ENCODE data around the gene SESN1.

Gene SESN1

DNA sequence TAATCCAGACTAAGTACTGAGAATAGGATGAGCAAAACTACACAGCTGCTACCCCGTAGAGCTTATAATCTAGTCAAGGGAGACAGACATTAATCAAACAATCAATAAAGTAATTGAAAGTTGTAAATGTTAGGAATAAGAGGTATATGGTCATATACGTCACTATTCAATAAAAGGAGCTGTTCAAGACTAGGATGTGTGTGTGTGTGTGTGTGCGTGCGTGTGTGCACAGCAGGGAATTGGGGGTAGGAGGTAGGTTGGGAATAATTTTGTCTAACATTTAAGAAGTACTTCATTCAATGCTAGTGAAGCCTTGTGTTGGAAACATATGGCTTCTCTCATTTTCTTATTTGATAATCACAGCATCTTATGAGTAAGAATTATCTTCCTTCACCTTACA lies 41.8 kb downstream of the SESN1 start:
- no peak overlapping the region for H3K4me2 ChIP-seq (ENCODE audit: low read length)
- peaks cover 53% of the 10 kb centered on the region for H3K79me2 ChIP-seq
- no peaks in the 10 kb centered on the region for H3K27me3 ChIP-seq (ENCODE audit: control insufficient read depth, insufficient read depth, low read length)
- no peak overlapping the region for H3K4me3 ChIP-seq (ENCODE audit: low read depth, low read length)
- H3K27ac ChIP-seq, result no peak overlapping the region
- no peaks in the 10 kb centered on the region for H3K36me3 ChIP-seq (ENCODE audit: control insufficient read depth, insufficient read depth, low read length)
- H3K9ac ChIP-seq, result no peak overlapping the region
- no peaks in the 10 kb centered on the region for H3K9me3 ChIP-seq (ENCODE audit: control insufficient read depth, low read length)
- TF ChIP-seq, protein P1, sequence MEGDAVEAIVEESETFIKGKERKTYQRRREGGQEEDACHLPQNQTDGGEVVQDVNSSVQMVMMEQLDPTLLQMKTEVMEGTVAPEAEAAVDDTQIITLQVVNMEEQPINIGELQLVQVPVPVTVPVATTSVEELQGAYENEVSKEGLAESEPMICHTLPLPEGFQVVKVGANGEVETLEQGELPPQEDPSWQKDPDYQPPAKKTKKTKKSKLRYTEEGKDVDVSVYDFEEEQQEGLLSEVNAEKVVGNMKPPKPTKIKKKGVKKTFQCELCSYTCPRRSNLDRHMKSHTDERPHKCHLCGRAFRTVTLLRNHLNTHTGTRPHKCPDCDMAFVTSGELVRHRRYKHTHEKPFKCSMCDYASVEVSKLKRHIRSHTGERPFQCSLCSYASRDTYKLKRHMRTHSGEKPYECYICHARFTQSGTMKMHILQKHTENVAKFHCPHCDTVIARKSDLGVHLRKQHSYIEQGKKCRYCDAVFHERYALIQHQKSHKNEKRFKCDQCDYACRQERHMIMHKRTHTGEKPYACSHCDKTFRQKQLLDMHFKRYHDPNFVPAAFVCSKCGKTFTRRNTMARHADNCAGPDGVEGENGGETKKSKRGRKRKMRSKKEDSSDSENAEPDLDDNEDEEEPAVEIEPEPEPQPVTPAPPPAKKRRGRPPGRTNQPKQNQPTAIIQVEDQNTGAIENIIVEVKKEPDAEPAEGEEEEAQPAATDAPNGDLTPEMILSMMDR (IDR thresholded peaks at IDR 0.05), result no peak
- no peak overlapping the region for H2AFZ ChIP-seq
- H3K4me1 ChIP-seq, result peaks cover 18% of the 10 kb centered on the region

DNA sequence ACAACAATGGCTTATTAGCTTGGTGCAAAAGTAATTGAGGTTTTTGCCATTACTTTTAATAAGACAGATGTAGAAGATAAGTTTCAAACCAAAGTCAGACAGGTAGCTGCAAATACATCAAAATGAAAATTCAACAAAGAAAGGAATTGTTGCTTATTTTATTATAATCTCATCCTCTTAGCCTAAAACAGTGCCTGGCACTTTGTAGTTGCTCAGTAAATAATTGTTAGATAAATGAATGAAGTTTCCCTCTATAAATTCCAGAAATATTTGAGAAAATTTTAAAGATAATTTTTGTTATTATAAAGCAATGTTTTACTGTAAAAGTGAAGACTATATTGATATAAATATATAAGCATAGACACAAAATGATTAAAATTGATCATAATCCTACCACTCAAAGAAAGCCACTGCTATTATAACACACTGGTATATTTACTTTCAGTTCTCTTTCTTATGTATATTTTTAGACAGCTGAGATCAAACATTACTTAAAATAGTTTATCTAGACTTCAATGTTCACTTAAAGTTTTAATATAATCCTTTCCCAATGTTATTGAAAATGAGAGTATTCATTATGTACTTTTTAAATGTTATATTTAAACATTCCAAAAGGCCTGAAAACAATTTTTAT lies 42.5 kb downstream of the SESN1 start:
- Histone ChIP-seq H3K4me3 (ENCODE audit: low read depth, low read length) (no peak overlapping the region), H3K9ac (no peak overlapping the region), H2AFZ (peak overlapping the region; percentile 18), H3K27ac (peak overlapping the region; percentile 30), H3K9me3 (ENCODE audit: control insufficient read depth, low read length) (no peaks in the 10 kb centered on the region), H3K4me1 (peaks cover 18% of the 10 kb centered on the region), H3K4me2 (ENCODE audit: low read length) (peak overlapping the region; percentile 21), H3K36me3 (ENCODE audit: control insufficient read depth, insufficient read depth, low read length) (no peaks in the 10 kb centered on the region), H3K79me2 (peaks cover 48% of the 10 kb centered on the region), H3K27me3 (ENCODE audit: control insufficient read depth, insufficient read depth, low read length) (no peaks in the 10 kb centered on the region)
- TF ChIP-seq, protein P1 (IDR thresholded peaks at IDR 0.05), result no peak

DNA sequence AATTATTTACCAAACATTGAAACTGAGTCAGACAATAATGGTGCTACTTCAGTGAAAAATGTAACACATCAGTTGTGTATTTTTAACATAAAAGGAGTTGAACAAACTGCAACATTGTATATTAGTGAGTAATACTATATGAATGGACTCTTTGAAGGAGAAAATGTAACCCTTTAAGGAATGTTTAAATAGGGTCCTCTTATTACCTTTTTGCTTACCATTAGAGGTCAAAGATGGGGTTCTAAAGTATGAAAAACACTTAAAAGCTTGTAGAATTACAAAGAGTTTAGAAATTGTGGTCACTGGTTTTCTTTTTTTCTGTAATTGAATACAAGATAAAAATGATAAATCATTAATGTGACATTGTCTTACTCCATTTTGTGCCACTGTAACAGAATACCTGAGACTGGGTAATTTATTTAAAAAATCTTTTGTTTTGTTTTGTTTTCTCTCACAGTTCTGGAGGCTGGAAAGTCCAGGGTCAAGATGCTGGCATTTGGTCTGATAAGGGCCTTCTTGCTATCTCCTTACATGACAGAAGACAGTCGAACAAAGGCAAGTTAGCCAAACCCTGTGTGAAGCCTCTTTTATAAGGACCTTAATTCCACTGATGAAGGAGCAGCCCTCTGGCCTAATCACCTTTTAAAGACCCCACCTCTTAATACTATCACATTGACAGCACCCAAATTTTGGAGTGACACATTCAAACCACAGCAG lies 43.2 kb downstream of the SESN1 start:
- Histone ChIP-seq H3K36me3 (ENCODE audit: control insufficient read depth, insufficient read depth, low read length) (no peaks in the 10 kb centered on the region), H3K4me3 (ENCODE audit: low read depth, low read length) (no peak overlapping the region), H3K4me1 (peaks cover 18% of the 10 kb centered on the region), H3K27me3 (ENCODE audit: control insufficient read depth, insufficient read depth, low read length) (no peaks in the 10 kb centered on the region), H3K27ac (peak overlapping the region; percentile 30), H3K4me2 (ENCODE audit: low read length) (peak overlapping the region; percentile 21), H3K79me2 (peaks cover 42% of the 10 kb centered on the region), H3K9me3 (ENCODE audit: control insufficient read depth, low read length) (no peaks in the 10 kb centered on the region), H2AFZ (peak overlapping the region; percentile 18), H3K9ac (no peak overlapping the region)
- TF ChIP-seq, protein P1 (IDR thresholded peaks at IDR 0.05), result no peak

DNA sequence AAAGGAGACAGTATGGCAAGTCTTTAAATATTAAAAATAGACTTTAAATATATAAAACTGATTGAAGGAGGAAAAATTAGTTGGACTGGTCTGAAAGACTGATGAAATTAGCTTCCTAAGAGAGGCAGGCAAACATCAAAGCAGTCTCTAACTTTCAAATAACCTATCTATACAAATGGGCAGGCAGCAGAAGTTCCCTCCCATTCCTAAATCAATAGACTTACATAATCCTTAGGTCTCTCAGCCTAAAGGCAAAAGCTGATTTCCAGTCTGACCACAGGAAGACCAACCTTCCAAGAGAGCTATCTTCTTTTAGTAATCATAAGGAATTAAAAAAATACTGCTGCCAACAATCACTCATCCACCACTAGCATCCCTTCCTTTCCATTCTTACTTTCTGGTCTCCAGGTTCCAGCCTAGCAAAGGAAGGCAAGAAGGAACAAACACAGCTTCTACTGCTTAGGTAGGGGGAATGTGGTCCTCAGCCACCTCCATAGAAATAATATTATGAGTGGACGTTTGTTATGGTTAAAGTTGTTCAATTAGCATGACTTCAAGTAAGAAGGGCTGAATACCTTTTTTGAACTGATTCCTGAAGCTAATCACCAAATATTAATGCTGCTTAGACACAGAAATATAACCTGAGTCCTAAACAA lies 44.1 kb downstream of the SESN1 start:
- H3K4me1 ChIP-seq, result peaks cover 18% of the 10 kb centered on the region
- H3K4me3 ChIP-seq (ENCODE audit: low read depth, low read length), result no peak overlapping the region
- H3K9me3 ChIP-seq (ENCODE audit: control insufficient read depth, low read length), result no peaks in the 10 kb centered on the region
- no peak overlapping the region for H3K27ac ChIP-seq
- TF ChIP-seq, protein P1 (IDR thresholded peaks at IDR 0.05), result no peak
- no peaks in the 10 kb centered on the region for H3K27me3 ChIP-seq (ENCODE audit: control insufficient read depth, insufficient read depth, low read length)
- no peak overlapping the region for H3K9ac ChIP-seq
- peaks cover 36% of the 10 kb centered on the region for H3K79me2 ChIP-seq
- no peaks in the 10 kb centered on the region for H3K36me3 ChIP-seq (ENCODE audit: control insufficient read depth, insufficient read depth, low read length)
- no peak overlapping the region for H3K4me2 ChIP-seq (ENCODE audit: low read length)
- peak overlapping the region; percentile 28 for H2AFZ ChIP-seq

Measured in parathyroid adenoma (tissue), 2 donors.